ENCODE measurements around the gene CTNND1. TPM values are rescaled to one million over a fixed set of nuclear protein-coding genes. Genes with fewer than 3 reads are reported as not detected.

The CTNND1 gene
- total and polyA plus RNA-seq, 9 of the 15 experiments (the other 6 are each of a cell fraction or from before 2014, with no cell fraction given): 11.1 to 74.0 (median 43.3) TPM

- TF ChIP-seq E2F4 (CRISPR knock-in tag; IDR thresholded peaks at IDR 0.05; ENCODE audit: low read depth) (peak; percentile 81), ZNF197 (CRISPR knock-in tag; IDR thresholded peaks at IDR 0.05; ENCODE audit: low read depth) (no peak), ZNF318 (IDR thresholded peaks at IDR 0.05; ENCODE audit: borderline replicate concordance in 1 of 2, low read depth in 1 of 2) (0 out of 4 replicates have a peak, but pooled peaks of 1 of the 2 experiments have one; percentile 36), CHD2 (IDR thresholded peaks at IDR 0.05; ENCODE audit: low read depth, low read length) (peak; percentile 57), MTA1 (IDR thresholded peaks at IDR 0.05; ENCODE audit: borderline replicate concordance) (peak; percentile 97), BHLHE40 (IDR thresholded peaks at IDR 0.05; ENCODE audit: low read length) (peak; percentile 26; the same call in 1 of the 2 replicates), SIN3A (IDR thresholded peaks at IDR 0.05; ENCODE audit: borderline replicate concordance in 2 of 2, control insufficient read depth in 1 of 2, low read depth in 2 of 2, low read length in 2 of 2) (peak in 1 of 2 experiments; percentile 78; a peak in 2 of 4 replicates), ATF7 (IDR thresholded peaks at IDR 0.05) (0 out of 2 replicates have a peak, but pooled peaks have one; percentile 46), NRF1 (conservative IDR thresholded peaks at IDR 0.05 in 1 of 2, IDR thresholded peaks at IDR 0.05 in 1 of 2) (peak in 1 of 2 experiments; percentile 32; a peak in 1 of 4 replicates), PML (IDR thresholded peaks at IDR 0.05; ENCODE audit: low read length) (peak; percentile 61; the same call in 1 of the 2 replicates), NR2C1 (IDR thresholded peaks at IDR 0.05) (peak; percentile 99), NR2C1 (tag; IDR thresholded peaks at IDR 0.05) (peak; percentile 99), FOXK2 (conservative IDR thresholded peaks at IDR 0.05 in 1 of 2, IDR thresholded peaks at IDR 0.05 in 1 of 2; ENCODE audit: low read depth in 2 of 2) (peak; percentile 60 to 72; a peak in 2 of 4 replicates), EP400 (IDR thresholded peaks at IDR 0.05) (peak; percentile 98), RAD51 (IDR thresholded peaks at IDR 0.05; ENCODE audit: borderline replicate concordance, low read depth) (no peak), ZNF551 (CRISPR knock-in tag; IDR thresholded peaks at IDR 0.05) (no peak)
These were observed 49.1 kb upstream of the CTNND1 start, which contains the start of gene TMX2 (continued) for GRCh38 chr11:57712256-57713150.

Measured in K562 (cell line).